ENCODE data around the gene CABP1. TPM values are rescaled to one million over a fixed set of nuclear protein-coding genes. Genes with fewer than 3 reads are reported as not detected.

Gene CABP1
- total RNA-seq, 4 donors from 2014 or later = 0.54 to 3.3 (median 0.95) TPM; not detected in 1

- Histone ChIP-seq H3K4me3 (no peak overlapping the region), H3K27me3 (no peaks in the 10 kb centered on the region), H3K9me3 (no peaks in the 10 kb centered on the region), H3K27ac (no peak overlapping the region), H3K36me3 (no peaks in the 10 kb centered on the region), H3K4me1 (peaks cover 0 to 12% (median 4%) of the 10 kb centered on the region in 4 donors)
- no peak for DNase-seq
- no peak for TF ChIP-seq POLR2A (IDR thresholded peaks at IDR 0.05)
- TF ChIP-seq, protein P1, sequence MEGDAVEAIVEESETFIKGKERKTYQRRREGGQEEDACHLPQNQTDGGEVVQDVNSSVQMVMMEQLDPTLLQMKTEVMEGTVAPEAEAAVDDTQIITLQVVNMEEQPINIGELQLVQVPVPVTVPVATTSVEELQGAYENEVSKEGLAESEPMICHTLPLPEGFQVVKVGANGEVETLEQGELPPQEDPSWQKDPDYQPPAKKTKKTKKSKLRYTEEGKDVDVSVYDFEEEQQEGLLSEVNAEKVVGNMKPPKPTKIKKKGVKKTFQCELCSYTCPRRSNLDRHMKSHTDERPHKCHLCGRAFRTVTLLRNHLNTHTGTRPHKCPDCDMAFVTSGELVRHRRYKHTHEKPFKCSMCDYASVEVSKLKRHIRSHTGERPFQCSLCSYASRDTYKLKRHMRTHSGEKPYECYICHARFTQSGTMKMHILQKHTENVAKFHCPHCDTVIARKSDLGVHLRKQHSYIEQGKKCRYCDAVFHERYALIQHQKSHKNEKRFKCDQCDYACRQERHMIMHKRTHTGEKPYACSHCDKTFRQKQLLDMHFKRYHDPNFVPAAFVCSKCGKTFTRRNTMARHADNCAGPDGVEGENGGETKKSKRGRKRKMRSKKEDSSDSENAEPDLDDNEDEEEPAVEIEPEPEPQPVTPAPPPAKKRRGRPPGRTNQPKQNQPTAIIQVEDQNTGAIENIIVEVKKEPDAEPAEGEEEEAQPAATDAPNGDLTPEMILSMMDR (IDR thresholded peaks at IDR 0.05) = no peak
These were observed 12.4 kb downstream of the CABP1 start for GRCh38 chr12:120652656-120653435.

- DNase-seq = no peak
- H3K9me3 ChIP-seq = no peaks in the 10 kb centered on the region
- H3K4me3 ChIP-seq = no peak overlapping the region
- H3K36me3 ChIP-seq = no peaks in the 10 kb centered on the region
- no peak for TF ChIP-seq POLR2A (IDR thresholded peaks at IDR 0.05)
- TF ChIP-seq, protein P1 (IDR thresholded peaks at IDR 0.05) = no peak
- H3K4me1 ChIP-seq = peaks cover 0 to 12% (median 4%) of the 10 kb centered on the region in 4 donors
- peak overlapping the region in 2 of 4 donors; percentile 30 to 40 for H3K27ac ChIP-seq
- no peaks in the 10 kb centered on the region for H3K27me3 ChIP-seq
These were observed 13.2 kb downstream of the CABP1 start for GRCh38 chr12:120653611-120654010.

DNA sequence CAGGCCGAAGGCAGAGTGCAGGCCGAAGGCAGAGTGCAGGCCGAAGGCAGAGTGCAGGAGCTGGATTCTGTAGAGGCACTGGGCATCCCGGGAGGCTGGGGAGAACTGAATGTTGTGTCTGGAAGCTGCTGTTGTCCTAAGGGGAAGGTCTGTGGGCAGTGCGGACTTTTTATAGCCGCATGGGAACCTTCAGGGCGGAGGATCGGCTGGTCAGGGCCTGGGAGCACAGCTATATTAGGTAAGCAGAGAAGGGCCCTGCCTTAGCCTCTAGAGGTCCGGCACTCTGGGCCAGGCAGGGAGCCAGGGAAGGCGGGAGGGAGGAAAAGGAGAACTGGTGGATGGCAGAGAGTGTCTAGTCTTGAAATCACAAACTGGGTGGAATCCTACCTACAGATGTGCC, 14.2 kb downstream of the CABP1 start:
- TF ChIP-seq, protein P1 (IDR thresholded peaks at IDR 0.05) = no peak
- TF ChIP-seq POLR2A (IDR thresholded peaks at IDR 0.05) = no peak
- no peaks in the 10 kb centered on the region for H3K27me3 ChIP-seq
- peaks cover 0 to 3% (median 0%) of the 10 kb centered on the region in 4 donors for H3K4me1 ChIP-seq
- H3K9me3 ChIP-seq = no peaks in the 10 kb centered on the region
- H3K36me3 ChIP-seq = no peaks in the 10 kb centered on the region
- no peak overlapping the region for H3K4me3 ChIP-seq
- no peak for DNase-seq
- peak overlapping the region in 2 of 4 donors; percentile 30 to 40 for H3K27ac ChIP-seq

- H3K27ac ChIP-seq = no peak overlapping the region
- no peaks in the 10 kb centered on the region for H3K27me3 ChIP-seq
- DNase-seq = no peak
- TF ChIP-seq, protein P1 (IDR thresholded peaks at IDR 0.05) = no peak
- TF ChIP-seq POLR2A (IDR thresholded peaks at IDR 0.05) = no peak
- H3K4me3 ChIP-seq = no peak overlapping the region
- H3K36me3 ChIP-seq = no peaks in the 10 kb centered on the region
- no peaks in the 10 kb centered on the region for H3K9me3 ChIP-seq
- no peaks in the 10 kb centered on the region for H3K4me1 ChIP-seq
These were observed 15.6 kb downstream of the CABP1 start for GRCh38 chr12:120656008-120656407.

DNA sequence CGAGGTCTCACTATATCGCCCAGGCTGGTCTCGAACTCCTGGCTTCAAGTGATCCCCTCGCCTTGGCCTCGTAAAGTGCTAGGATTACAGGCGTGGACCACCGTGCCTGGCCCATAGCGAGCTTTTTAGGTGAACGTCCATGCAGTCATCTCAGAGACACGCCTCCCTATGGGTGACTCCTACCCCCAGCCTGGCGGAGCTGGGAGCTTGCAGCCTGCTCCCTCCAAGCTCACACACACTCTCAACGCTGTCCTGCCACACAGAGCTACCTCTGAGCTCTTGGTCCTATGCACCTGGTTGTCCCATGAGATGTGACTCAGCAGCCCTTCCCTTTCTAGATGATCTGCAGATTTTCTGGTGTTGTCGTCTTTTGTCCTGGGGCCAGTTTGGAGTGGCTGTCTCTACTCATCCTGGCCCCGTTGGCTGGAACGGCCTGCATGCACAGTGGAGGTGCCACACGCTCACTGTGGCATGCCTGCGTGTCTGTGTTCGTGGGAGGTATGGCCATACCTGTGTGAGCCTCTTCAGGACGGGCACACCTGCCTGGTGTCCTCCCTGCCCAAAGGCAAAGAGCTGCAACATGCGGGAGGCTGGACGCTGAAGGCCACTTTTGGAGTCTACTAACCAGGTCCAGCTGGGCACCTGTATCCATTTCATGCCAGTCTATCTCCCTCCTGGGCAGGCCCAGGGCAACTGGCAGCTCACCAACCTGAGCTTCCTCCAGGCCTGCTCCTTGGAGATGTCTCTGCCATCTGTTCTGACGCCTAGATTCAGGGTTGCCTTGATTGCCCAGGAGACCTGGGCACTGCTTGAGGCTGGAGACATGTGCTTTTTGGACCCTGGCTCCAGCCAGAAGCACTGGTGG, 18.1 kb downstream of the CABP1 start:
- Histone ChIP-seq H3K9me3 (no peaks in the 10 kb centered on the region), H3K4me1 (no peaks in the 10 kb centered on the region), H3K36me3 (no peaks in the 10 kb centered on the region), H3K27me3 (no peaks in the 10 kb centered on the region), H3K4me3 (no peak overlapping the region), H3K27ac (no peak overlapping the region)
- TF ChIP-seq POLR2A (IDR thresholded peaks at IDR 0.05) = no peak
- TF ChIP-seq, protein P1 (IDR thresholded peaks at IDR 0.05) = no peak
- no peak for DNase-seq
